CD4-positive, alpha-beta T cell treated with Interferon gamma for 1 hour (primary cell): Measurements from ENCODE around the gene MAGEF1.
"Not testable (repeated sequence)": the region's sequence is repeated elsewhere in the genome, so short reads cannot be mapped to it uniquely, and the experiment has no call there.

ENCODE experiments used
- DNase-seq: peaks from one replicate; pipeline ENCODE4 v3.0.0-alpha.2; 2020

The MAGEF1 gene

GRCh38 chr3:184741798-184742675, 30.2 kb upstream of the MAGEF1 start:
- DNase-seq: no peak

- DNase-seq: no peak
These were observed 29.3 kb upstream of the MAGEF1 start for GRCh38 chr3:184741259-184741556.

GRCh38 chr3:184740509-184741258, 28.8 kb upstream of the MAGEF1 start:
- DNase-seq: no peak

GRCh38 chr3:184739594-184740505, 28.0 kb upstream of the MAGEF1 start:
- DNase-seq: no peak

- no peak for DNase-seq
These were observed 27.1 kb upstream of the MAGEF1 start for GRCh38 chr3:184738982-184739381.

GRCh38 chr3:184738506-184738890, 26.6 kb upstream of the MAGEF1 start:
- DNase-seq: no peak

- no peak for DNase-seq
These were observed 26.0 kb upstream of the MAGEF1 start for GRCh38 chr3:184737641-184738505.

- no peak for DNase-seq
These were observed 25.2 kb upstream of the MAGEF1 start for GRCh38 chr3:184737063-184737462.

GRCh38 chr3:184734903-184735701, 23.2 kb upstream of the MAGEF1 start:
- no peak for DNase-seq

- no peak for DNase-seq
These were observed 22.2 kb upstream of the MAGEF1 start for GRCh38 chr3:184733971-184734608.

GRCh38 chr3:184733181-184733580, 21.3 kb upstream of the MAGEF1 start:
- DNase-seq: no peak

GRCh38 chr3:184731786-184732537, 20.1 kb upstream of the MAGEF1 start:
- DNase-seq: no peak

- DNase-seq: no peak
These were observed 19.1 kb upstream of the MAGEF1 start for GRCh38 chr3:184730924-184731323.

GRCh38 chr3:184729154-184729553, 17.3 kb upstream of the MAGEF1 start:
- DNase-seq: not testable (repeated sequence)

- no peak for DNase-seq
These were observed 16.2 kb upstream of the MAGEF1 start for GRCh38 chr3:184728010-184728527.

- DNase-seq: peak; percentile 42
These were observed 15.6 kb upstream of the MAGEF1 start for GRCh38 chr3:184727357-184728009.

GRCh38 chr3:184726497-184726896, 14.6 kb upstream of the MAGEF1 start:
- DNase-seq: no peak

GRCh38 chr3:184725176-184725719, 13.4 kb upstream of the MAGEF1 start:
- DNase-seq: no peak

- no peak for DNase-seq
These were observed 12.8 kb upstream of the MAGEF1 start for GRCh38 chr3:184724699-184725098.
